Measurements from ENCODE around the gene SYNE4. TPM values are rescaled to one million over a fixed set of nuclear protein-coding genes. Genes with fewer than 3 reads are reported as not detected.

The SYNE4 gene
- total RNA-seq, 1 experiment from 2014 or later = not detected

DNA sequence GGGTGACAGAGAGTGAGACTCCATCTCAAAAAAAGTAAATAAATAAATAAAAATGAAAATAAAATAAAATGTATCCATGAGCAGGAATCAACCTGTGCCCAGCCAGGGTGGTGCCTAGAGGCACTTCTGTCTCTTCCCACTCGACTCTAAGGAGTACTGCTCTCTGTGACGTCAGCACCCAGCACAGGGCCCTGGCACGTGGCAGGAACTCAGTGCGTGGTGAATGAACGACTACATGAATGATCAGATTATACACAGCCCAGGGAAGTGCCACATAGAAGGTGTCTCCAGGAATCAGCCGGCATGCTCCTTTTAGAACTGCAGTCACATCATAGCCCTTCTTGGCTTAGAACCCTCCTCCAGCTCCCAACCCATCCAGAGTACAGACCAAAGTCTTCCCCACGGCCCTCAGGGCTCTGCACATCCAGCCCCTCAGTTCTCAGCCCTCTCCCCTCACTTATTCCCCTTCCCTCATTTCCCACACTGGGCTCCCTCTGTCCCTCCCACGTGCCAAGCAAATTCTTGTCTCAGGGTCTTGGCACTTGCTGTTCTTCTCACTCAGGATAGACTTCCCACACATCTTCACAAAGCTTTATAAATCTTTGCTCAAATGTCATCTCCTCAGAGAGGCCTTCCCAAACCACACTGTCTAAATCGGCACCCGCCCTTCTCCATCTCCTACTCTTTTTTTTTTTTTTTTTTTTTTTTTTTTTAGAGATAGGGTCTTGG is 19.9 kb upstream of the SYNE4 start:
- Histone ChIP-seq H3K9me3 (ENCODE audit: low read depth, low read length, poor library complexity, severe bottlenecking) (no peaks in the 10 kb centered on the region), H3K4me1 (ENCODE audit: insufficient read depth, low read length, poor library complexity, severe bottlenecking) (no peaks in the 10 kb centered on the region), H3K27me3 (replicated peaks; ENCODE audit: insufficient read depth, low read depth, low read length, poor library complexity) (no peaks in the 10 kb centered on the region), H3K36me3 (ENCODE audit: insufficient read depth, low read length, poor library complexity, severe bottlenecking) (no peaks in the 10 kb centered on the region), H3K4me3 (ENCODE audit: low read depth, low read length, poor library complexity, severe bottlenecking) (no peak overlapping the region), H3K27ac (ENCODE audit: low read depth, low read length, poor library complexity, severe bottlenecking) (no peak overlapping the region)
- CTCF ChIA-PET = no interaction called here
- BruUV-seq (replicated peaks) = no TSS peak
- no peak for DNase-seq (ENCODE audit: low spot score)
- intact Hi-C loops (cut with micrococcal nuclease; ENCODE audit: unreplicated experiment) = no loop called here
- no peak for TF ChIP-seq EZH2 (IDR thresholded peaks at IDR 0.05; ENCODE audit: borderline replicate concordance, low read depth, low read length, poor library complexity, severe bottlenecking)
- TF ChIP-seq, protein P1, sequence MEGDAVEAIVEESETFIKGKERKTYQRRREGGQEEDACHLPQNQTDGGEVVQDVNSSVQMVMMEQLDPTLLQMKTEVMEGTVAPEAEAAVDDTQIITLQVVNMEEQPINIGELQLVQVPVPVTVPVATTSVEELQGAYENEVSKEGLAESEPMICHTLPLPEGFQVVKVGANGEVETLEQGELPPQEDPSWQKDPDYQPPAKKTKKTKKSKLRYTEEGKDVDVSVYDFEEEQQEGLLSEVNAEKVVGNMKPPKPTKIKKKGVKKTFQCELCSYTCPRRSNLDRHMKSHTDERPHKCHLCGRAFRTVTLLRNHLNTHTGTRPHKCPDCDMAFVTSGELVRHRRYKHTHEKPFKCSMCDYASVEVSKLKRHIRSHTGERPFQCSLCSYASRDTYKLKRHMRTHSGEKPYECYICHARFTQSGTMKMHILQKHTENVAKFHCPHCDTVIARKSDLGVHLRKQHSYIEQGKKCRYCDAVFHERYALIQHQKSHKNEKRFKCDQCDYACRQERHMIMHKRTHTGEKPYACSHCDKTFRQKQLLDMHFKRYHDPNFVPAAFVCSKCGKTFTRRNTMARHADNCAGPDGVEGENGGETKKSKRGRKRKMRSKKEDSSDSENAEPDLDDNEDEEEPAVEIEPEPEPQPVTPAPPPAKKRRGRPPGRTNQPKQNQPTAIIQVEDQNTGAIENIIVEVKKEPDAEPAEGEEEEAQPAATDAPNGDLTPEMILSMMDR (conservative IDR thresholded peaks at IDR 0.05; ENCODE audit: low read depth, low read length) = no peak
- POLR2A ChIA-PET (ENCODE audit: low non-redundant PET) = no interaction called here

DNA sequence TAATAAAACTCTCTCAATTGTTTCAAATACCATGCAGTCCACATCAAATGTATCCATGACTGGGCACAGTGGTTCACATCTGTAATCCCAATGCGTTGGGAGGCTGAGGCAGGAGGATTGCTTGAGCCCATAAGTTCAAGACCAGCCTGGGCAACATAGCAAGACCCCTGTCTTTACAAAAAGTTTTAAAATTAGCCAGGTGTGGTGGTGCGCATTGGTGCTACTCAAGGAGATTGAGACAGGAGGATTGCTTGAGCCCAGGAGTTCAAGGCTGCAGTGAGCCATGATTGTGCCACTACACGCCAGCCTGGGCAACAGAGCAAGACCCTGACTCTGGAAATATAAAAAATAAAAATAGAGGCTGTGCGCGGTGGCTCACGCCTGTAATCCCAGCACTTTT is 19.1 kb upstream of the SYNE4 start:
- no peak for TF ChIP-seq EZH2 (IDR thresholded peaks at IDR 0.05; ENCODE audit: borderline replicate concordance, low read depth, low read length, poor library complexity, severe bottlenecking)
- TF ChIP-seq, protein P1 (conservative IDR thresholded peaks at IDR 0.05; ENCODE audit: low read depth, low read length) = no peak
- intact Hi-C loops (cut with micrococcal nuclease; ENCODE audit: unreplicated experiment) = no loop called here
- Histone ChIP-seq H3K27me3 (replicated peaks; ENCODE audit: insufficient read depth, low read depth, low read length, poor library complexity) (no peaks in the 10 kb centered on the region), H3K36me3 (ENCODE audit: insufficient read depth, low read length, poor library complexity, severe bottlenecking) (no peaks in the 10 kb centered on the region), H3K4me1 (ENCODE audit: insufficient read depth, low read length, poor library complexity, severe bottlenecking) (no peaks in the 10 kb centered on the region), H3K27ac (ENCODE audit: low read depth, low read length, poor library complexity, severe bottlenecking) (no peak overlapping the region), H3K9me3 (ENCODE audit: low read depth, low read length, poor library complexity, severe bottlenecking) (no peaks in the 10 kb centered on the region), H3K4me3 (ENCODE audit: low read depth, low read length, poor library complexity, severe bottlenecking) (no peak overlapping the region)
- POLR2A ChIA-PET (ENCODE audit: low non-redundant PET) = no interaction called here
- no TSS peak for BruUV-seq (replicated peaks)
- CTCF ChIA-PET = no interaction called here
- DNase-seq (ENCODE audit: low spot score) = no peak

DNA sequence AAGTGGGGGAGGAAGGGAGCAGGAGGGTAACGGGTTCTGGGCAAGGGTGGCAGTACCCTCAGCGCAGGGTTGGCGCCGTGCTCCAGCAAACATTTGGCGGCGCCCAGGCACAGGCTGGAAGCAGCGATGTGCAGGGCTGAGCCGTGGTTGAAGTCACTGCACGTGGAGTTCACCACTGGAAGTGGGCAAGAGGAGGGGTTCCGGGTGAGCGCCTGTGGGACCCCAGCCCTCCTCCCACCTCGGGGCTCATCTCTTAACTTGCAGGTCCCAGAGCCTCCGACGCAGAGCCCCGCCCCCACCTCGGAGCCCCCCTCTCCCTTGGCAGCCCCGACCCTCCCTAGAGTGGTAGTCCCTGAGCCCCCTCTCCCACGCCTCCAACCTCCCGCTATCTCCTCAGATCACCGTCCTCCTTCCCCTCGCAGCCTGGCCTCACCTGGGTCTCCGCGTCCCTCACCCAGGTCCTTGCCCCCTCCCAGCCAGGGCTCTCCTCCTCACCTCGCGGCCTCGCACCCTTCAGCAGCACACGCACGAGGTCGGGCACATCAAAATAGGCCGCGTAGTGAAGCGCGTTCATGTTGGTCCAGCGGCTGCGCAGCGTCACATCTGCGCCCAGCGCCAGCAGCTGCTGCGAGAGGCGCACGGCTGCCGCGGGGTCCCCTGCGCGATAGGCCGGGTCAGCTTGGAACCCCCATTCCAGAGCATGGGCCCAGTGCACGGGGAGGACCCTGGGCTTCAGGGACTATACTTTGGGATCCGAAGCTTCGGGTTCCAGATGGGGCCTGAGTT is 17.7 kb upstream of the SYNE4 start:
- H3K27me3 ChIP-seq (replicated peaks; ENCODE audit: insufficient read depth, low read depth, low read length, poor library complexity) = no peaks in the 10 kb centered on the region
- no peak for DNase-seq (ENCODE audit: low spot score)
- intact Hi-C loops (cut with micrococcal nuclease; ENCODE audit: unreplicated experiment) = no loop called here
- TF ChIP-seq, protein P1 (conservative IDR thresholded peaks at IDR 0.05; ENCODE audit: low read depth, low read length) = no peak
- TF ChIP-seq EZH2 (IDR thresholded peaks at IDR 0.05; ENCODE audit: borderline replicate concordance, low read depth, low read length, poor library complexity, severe bottlenecking) = no peak
- peaks cover 6% of the 10 kb centered on the region for H3K36me3 ChIP-seq (ENCODE audit: insufficient read depth, low read length, poor library complexity, severe bottlenecking)
- no peak overlapping the region for H3K4me3 ChIP-seq (ENCODE audit: low read depth, low read length, poor library complexity, severe bottlenecking)
- BruUV-seq (replicated peaks) = no TSS peak
- CTCF ChIA-PET = no interaction called here
- POLR2A ChIA-PET (ENCODE audit: low non-redundant PET) = interaction anchor here (0.6 kb wide), 1 partner anchor 59 kb away, joined by 15 read pairs; no protein-coding TSS in a partner anchor
- no peaks in the 10 kb centered on the region for H3K9me3 ChIP-seq (ENCODE audit: low read depth, low read length, poor library complexity, severe bottlenecking)
- no peaks in the 10 kb centered on the region for H3K4me1 ChIP-seq (ENCODE audit: insufficient read depth, low read length, poor library complexity, severe bottlenecking)
- no peak overlapping the region for H3K27ac ChIP-seq (ENCODE audit: low read depth, low read length, poor library complexity, severe bottlenecking)

Measured in A673 (cell line).